ENCODE data around the gene NDST3.
A peak's percentile ranks its signal among the peaks of the same experiment; 100 is the strongest.
"Not testable (repeated sequence)": the region's sequence is repeated elsewhere in the genome, so short reads cannot be mapped to it uniquely, and the experiment has no call there.

NDST3 gene

GRCh38 chr4:118190903-118191302, 156.6 kb downstream of the NDST3 start:
- DNase-seq = no peak

- DNase-seq = no peak
These were observed 159.1 kb downstream of the NDST3 start for GRCh38 chr4:118193421-118193820.

- no peak for DNase-seq
These were observed 172.3 kb downstream of the NDST3 start for GRCh38 chr4:118206627-118207026.

DNA sequence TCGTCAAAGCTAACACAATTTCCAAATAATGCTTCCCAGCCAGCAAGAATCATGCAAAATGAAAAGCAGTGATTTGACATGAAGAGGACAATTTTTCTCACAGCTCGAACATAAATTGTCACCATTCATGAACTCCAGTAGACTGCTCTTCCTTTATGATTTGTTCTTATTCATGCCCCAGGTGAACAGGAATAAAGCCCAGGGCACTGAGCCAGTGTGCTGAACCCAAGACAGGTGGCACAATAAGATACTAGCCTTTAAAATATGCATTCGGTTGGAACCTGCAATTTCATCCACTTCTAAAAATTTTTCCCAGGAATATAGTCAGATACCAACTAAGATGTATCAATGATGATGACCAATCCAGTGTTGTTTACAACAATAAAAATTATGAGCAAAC, 178.8 kb downstream of the NDST3 start:
- no peak for DNase-seq

- no peak for DNase-seq
These were observed 181.5 kb downstream of the NDST3 start for GRCh38 chr4:118215826-118216225.

GRCh38 chr4:118221227-118221800, 187.0 kb downstream of the NDST3 start:
- peak in 1 of 5 experiments; percentile 18 for DNase-seq

- peak in 1 of 5 experiments; percentile 49 for DNase-seq
These were observed 190.1 kb downstream of the NDST3 start for GRCh38 chr4:118224243-118224829.

DNA sequence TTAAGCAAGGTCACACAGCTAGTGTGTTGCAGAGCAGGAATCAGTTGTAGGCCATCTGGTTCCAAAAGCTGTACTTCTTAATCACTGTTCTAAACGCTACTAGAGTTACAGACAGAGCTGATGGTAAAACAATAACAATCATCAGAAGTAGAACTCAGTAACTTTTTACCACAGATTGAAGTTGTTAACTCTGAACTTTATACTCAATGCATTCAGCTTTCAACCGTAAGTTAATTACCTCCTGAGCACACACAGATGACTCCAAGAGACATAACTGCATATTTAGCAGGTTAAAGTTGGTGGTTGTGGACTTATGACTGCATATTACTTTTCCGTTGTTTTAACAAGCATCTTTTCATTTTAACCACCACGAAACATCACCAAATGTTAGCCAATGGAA, 191.2 kb downstream of the NDST3 start:
- no peak for DNase-seq

DNA sequence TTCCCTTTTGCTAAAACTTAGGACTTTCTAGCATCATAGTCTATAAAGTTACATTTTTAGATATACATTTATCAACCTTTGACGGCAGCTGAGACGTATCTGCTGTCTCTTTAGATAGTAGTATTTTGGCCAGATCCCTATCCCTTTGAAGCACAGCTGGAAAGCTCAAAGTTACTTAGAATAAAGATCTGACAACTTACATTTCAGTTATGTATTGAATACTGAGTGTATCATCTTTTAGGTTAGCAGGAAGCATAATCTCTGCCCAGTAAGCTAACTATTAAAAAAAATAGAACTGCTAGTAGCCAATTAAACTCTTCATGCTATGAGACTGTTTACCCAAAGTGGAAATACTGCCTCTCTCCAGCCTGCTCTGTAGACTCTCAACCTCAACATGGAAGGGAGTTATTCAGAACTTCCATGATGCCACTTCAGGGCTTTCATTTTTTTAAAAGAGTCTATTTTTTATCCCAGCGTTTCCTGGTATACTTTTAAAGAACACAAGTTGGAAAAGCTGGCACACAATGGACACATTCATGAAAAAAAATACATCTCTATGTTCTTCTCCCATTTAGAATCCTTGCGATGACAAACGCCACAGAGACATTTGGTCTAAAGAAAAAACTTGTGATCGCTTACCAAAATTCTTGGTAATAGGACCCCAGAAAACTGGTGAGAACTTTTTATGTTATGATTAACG, 192.2 kb downstream of the NDST3 start:
- DNase-seq = no peak

GRCh38 chr4:118235566-118236120, 201.4 kb downstream of the NDST3 start:
- DNase-seq = no peak

DNA sequence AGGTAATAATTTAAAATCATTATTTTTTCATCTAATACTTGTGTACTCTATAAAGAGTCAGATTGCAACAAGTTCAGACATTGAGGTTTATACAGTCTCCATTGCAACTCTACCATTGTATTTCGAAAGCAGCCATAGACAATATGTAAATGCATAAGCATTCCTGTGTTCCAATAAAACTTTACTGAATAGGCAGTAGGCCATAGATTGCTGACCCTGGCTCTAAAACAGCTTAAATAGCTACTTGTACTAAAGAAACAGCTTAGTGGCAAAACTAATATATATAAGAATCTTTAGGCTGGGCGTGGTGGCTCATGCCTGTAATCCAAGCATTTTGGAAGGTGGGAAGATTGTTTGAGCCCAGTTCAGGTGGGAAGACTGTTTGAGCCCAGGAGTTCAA, 203.2 kb downstream of the NDST3 start:
- no peak for DNase-seq

GRCh38 chr4:118249890-118250289, 215.6 kb downstream of the NDST3 start:
- no peak for DNase-seq

GRCh38 chr4:118254368-118254767, 220.1 kb downstream of the NDST3 start:
- DNase-seq = no peak

GRCh38 chr4:118259111-118259510, 224.8 kb downstream of the NDST3 start:
- DNase-seq = no peak

DNA sequence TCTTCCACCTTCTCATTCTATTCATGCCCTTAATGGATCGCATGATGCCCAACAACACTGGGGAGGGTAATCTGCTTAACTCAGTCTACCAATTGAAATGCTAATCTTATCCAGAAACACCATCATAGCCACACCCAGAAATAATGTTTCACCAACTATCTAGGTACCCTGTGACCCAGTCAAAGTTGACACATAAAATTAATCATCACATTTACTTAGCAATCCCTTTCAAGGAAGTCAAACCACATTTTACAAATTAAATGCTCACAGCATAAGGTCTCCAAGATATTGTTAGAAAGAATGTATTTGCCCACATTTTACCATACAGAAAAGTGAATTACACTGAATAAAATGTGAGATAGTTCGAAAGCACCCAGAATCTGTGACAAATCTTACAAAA, 226.0 kb downstream of the NDST3 start:
- DNase-seq = no peak

- DNase-seq = no peak
These were observed 229.8 kb downstream of the NDST3 start for GRCh38 chr4:118264096-118264495.

GRCh38 chr4:118265312-118266144, 231.2 kb downstream of the NDST3 start:
- peak in 1 of 5 experiments; percentile 51 for DNase-seq

GRCh38 chr4:118266145-118266496, 231.8 kb downstream of the NDST3 start:
- DNase-seq = not testable (repeated sequence)

DNA sequence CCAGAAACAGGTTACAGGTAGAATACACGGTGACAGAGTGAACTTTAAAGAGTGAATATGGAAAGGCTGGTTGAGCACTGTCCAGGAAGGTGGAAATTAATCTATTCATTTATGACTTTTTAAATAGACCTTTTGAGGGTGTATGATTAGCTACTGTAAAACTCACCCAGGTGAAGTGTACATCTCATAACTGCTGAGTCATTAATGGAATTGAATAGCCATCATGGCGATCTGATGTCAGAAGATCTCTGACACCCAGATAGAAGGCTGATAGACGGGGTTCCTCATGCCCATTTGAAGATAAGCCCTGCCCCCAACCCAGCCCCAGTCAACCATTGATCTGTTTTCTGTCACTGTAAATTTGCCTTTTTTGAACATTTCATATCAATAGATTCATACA, 234.5 kb downstream of the NDST3 start:
- peak in 1 of 5 experiments; percentile 11 for DNase-seq

GRCh38 chr4:118270492-118270891, 236.2 kb downstream of the NDST3 start:
- peak in 1 of 5 experiments; percentile 64 for DNase-seq

- no peak for DNase-seq
These were observed 237.5 kb downstream of the NDST3 start for GRCh38 chr4:118271788-118272187.

DNA sequence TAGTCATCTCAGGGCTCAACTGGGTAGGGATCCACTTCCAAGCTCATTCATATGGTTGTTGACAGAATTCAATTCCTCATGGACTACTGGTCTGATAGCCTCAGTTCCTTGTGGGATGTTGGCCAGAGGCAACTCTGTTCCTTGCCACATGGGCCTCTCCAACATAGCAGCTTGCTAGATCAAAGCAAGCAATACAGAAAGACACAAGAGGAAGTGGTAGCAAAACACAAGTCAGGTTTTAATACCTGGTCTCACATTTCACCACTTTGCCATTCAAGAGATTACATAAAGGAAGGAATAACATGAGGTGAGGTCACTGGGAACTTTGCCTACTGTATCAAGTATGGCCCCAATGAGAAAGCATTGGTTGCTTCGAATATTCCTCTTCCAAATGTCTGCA, 239.4 kb downstream of the NDST3 start:
- DNase-seq = no peak

DNA sequence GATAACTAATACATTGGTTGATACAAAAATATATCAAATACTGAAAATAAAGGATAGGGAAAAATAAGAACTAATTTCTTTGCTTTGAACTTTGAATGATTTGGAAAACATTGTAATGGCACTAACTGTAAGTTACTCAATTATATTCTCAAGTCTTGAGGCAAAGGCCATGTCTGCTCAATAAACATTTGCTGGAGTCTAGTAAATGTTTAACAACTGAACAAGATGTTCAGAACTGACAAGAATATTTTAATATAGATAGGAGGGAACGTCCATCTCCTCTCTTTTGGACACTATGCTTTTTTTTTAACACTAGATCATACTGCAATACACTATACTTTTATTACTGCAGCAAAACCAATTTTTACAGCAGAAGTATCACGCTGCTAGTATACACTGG, 242.3 kb downstream of the NDST3 start:
- no peak for DNase-seq
